HG02840 (cell line): Measurements from ENCODE around the gene VASH1.

Experiments used
- ATAC-seq: cut with Tn5 transposase; IDR thresholded peaks from one replicate; pipeline ENCODE4 v1.9.1; 2021; ENCODE audit warnings: mild to moderate bottlenecking, moderate library complexity, moderate number of reproducible peaks; ENCODE audit not compliant: unreplicated experiment, low FRiP score

Gene VASH1

DNA sequence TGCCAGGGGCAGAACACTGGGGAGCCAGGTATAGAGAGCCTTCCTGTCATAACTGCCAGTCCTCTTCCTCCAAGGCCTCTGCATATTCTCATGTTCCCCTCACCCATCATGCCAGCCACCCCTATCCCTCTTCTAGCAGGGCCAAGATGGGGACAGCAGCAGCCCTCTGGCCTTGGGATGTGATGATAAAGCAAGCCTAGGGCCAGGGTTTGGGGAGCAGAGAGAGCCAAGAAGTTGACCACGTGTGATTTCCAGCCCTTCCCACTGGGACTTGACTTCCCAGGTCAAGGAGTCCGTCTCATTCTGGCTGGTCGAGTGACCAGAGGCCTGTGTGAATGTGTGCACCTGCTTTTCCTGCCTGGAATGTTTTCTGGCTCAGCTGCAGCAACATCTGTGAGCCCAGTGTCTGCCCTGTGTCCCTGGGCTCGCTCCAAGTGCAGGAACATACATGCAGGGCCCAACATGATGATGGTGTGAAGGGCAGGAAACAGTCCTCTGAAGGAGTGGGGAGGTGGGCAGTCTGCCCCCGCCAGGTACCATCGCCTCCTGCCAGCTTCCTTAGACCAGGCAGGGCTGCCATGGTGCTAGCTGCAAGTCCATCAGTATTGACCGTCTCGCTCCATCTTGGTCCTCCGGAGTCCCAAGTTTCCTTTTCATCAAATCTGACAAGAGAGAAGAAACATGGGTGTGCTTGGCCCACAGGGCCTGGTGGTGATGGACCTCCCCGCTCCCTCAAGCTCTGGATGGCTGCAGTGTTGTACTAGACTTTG lies 21.0 kb downstream of the VASH1 start:
- ATAC-seq: no peak

DNA sequence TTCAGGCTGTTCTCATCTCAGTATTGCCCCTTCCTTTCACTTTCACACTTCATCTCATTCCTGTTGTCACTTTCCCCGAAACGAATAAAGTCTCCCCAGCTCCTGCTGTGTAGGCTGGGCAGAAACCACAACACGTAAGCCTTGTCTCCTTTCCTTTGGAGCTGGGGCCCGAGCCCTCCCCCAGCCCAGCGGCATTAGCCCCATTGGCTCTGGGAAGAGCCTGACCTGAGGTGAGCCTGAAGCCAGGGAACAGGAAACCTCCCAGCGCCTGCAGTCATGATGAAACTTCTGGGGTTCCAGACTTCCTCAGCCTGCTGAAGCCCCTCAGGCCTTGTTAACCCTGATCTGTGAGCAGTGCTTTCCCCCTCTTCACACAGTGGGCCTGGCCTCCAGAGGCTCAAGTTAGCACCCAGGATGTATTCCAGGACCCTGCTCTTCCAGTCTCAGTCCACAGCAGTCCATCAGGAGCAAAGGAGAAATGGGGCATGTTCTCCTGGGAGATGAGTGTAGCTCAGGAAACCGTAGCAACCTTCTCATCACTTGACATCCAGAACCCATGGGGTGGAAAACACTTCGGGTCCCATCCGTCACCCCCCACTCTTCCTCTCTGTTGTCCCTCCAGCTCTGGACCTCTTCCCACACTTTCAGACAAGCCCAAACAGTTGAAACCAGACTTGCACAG lies 21.8 kb downstream of the VASH1 start:
- no peak for ATAC-seq

DNA sequence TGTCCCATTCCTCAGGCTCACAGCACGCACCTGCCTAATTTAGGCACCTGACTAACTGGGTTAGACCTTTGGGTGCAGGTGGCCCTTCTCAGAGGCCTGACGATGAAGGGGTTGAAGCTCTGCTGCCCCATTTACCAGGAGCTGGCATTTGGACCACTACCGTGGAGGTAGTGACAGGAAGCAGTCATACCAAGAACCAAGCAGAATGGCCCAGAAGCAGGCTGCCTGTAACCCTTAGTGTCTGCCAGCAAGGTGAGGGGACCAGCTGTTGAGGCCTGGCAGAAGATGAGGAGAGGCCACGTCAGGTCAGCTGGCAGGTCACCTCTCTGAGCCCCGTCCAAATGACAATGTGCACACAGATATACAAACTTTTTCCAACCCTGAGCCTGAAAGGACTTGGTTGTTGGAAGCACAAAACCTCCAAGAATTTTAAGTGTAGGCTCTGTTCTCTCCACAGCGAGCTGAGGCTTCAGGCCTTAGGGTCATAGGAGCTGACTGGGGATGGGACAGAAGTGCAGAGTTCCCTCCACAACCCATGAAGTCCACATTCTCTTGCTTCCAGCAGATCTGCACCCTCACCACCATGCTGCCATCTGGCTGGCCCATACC lies 23.1 kb downstream of the VASH1 start:
- ATAC-seq: no peak

- peak; percentile 68 for ATAC-seq
Measured at GRCh38 chr14:76784881-76785280, 23.6 kb downstream of the VASH1 start.

GRCh38 chr14:76786601-76787000 lies 25.3 kb downstream of the VASH1 start:
- no peak for ATAC-seq

- no peak for ATAC-seq
Measured at GRCh38 chr14:76792422-76792821, 31.2 kb downstream of the VASH1 start.

GRCh38 chr14:76793324-76793723 lies 32.1 kb downstream of the VASH1 start:
- ATAC-seq: no peak

DNA sequence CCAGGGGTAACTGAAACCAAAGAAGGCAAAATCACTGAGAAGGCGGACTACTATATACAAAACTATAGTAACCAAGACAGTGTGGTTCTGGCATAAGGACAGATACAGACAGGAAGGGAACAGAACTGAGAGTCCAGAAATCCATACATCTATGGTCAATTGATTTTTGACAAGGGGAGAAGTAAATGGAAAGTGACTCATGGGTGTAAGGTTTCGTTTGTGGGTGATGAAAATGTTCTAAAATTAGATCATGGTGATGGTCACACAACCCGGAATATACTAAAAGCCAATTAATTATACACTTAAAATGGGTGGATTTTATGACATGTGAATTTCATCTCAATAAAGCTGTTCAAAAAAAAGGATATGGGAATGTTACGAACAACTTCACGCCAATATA lies 32.7 kb downstream of the VASH1 start:
- ATAC-seq: no peak

DNA sequence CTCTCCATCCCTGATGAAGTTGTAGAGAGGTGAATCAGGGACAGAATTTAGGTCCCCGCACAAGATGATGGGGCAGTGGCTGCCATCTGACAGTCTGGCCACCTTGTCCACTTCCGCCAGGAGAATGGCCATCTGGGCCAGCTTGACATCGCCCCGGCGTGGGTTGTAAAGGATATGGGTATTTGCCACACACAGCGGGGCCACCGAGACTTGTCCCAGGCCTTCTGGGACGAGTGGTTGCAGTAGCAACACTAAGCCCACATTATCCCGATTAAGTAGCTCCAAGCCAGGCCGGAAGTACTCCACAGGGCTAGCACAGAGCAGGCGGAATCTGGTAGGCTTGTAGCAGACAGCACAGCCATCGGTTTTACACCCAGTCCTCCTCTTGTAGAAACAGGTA lies 45.2 kb downstream of the VASH1 start:
- ATAC-seq: no peak

DNA sequence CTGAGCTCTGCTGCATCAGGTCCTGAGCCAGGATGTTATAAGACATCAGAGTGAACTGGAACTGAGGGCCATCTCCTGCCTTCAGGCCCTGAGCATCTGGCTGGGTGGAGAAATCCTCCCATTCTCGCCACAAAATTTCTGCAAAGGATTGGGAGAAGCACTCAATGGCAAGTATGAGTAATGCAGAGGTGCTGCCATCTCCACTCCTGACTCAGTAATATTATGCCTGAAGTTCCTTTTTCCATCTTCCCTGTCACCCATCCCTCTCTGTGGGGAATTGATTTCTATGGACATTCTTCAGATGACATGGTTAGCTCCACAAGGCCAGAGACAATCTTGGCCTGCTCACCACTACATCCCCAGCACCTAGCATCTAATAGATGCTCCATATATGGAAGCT lies 46.7 kb downstream of the VASH1 start:
- no peak for ATAC-seq

GRCh38 chr14:76808990-76809389 lies 47.7 kb downstream of the VASH1 start:
- ATAC-seq: no peak

DNA sequence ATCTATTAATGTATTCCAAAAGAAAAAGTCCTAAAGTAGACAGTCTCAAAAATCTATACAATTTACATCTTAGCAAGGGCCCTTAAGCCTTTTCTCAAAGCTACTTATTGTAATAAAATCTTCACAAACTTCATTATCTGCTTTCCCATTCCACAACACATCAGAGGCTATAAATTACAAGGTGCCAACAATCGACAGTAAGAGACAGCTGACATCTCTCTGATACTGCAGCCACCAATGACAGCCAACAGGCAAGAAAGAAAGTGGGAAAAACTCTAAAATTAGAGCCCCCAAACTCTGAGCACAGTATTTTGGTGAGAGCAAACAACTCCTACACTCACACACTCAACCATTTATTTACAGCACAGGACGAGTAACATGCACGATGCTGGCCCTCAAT lies 49.3 kb downstream of the VASH1 start:
- no peak for ATAC-seq

DNA sequence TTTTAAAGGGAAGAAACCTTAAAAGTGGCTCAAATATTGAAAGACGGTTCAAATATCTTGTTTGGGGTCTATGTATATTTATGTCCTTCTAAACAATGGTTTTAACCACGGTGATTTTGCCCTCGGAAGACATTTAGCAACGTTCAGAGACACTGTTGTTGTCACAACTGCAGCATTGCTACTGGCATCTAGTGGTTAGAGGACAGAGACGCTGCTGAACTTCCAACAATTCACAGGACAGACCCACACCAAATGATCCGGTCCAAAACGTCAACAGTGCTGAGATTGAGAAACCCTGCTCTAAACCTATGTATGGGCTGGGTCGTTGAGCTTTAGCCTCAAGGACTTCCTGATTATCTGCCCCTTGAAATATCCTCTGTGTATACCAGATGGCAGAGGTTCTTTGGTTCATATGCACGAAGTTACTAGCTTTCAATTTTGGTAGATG lies 49.7 kb downstream of the VASH1 start:
- ATAC-seq: no peak

- ATAC-seq: no peak
Measured at GRCh38 chr14:76811561-76811960, 50.3 kb downstream of the VASH1 start.

GRCh38 chr14:76812093-76812421 lies 50.8 kb downstream of the VASH1 start:
- no peak for ATAC-seq

GRCh38 chr14:76812422-76813383 lies 51.4 kb downstream of the VASH1 start, which contains the start of gene ANGEL1:
ANGEL1 (minus strand) TSS chr14:76812882; CDS start chr14:76812827, 55 bp downstream.
- ATAC-seq: peak; percentile 85

DNA sequence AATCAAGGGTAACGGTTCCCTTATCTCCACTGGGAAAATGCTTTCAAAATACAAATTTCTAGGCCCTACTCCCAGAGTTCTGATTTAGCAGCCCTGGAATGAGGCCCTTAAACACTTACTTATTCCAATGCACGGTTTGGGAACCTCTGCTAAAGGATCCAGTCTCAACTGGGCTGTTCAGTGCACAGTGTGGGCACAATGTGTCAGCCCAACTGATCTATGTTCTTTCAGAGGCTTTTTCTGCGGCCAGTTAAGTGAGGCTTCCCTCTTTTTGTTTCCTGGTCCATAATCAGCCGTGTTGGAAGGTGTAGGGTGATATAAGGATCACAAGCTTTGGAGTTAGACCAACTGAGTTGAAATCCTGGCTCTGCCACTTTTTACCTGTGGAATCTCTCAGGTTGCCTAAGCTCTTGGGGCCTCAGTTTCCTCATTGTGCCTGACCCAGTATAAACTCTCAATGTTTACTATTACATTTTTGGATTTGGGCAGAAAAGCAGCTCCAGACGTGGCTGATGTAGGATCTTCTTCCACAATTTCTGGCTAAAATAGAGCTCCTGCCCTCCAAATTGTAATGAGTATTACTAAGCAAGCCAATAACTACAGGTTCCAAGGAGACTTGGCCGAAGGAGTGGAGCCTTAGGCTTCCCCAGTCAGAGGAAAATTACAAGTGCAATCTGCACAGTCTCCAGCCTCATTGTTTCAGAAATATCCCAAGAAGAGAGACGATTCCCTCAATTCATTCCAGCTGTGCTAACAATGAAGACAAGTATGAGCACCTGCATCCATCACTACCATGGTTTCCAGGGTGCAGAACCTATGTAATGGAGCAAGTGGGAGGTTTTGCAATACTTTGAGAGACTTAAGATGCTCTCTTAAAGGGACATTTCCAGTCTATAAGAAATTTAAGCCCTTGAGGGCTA lies 53.7 kb downstream of the VASH1 start:
- ATAC-seq: no peak

- no peak for ATAC-seq
Measured at GRCh38 chr14:76820700-76821099, 59.4 kb downstream of the VASH1 start.

DNA sequence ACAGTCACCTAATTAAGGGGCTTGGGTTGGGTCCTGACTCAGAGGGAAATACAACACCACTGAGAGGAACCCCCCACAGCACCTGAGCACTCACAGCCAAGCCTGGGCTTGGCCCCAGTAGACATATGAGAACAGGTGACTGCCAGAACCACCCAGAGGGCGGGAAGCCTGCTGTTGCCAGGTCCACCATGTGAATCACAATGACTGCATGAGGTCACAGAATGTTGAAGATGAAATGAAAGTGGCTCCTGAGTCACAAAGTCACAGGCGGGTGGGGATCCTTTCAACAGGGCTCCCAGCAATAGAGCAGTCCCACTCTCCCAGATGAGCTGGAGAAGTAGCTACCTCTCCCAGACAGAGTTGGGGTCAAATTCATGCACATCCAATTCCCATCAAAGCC lies 64.9 kb downstream of the VASH1 start, which contains the start of gene LRRC74A:
Gene LRRC74A, plus strand, starts transcription at position 287 of the 400 bp plus-strand sequence. CDS start 290 bp downstream, outside the sequence.
- no peak for ATAC-seq
